KMS-11 (cell line): ENCODE measurements around the gene MAP4K4.
"Not testable (repeated sequence)": the region's sequence is repeated elsewhere in the genome, so short reads cannot be mapped to it uniquely, and the experiment has no call there.

Source experiments
- H2AFZ ChIP-seq: fragments of 200-600 bp; sonication (generic); 2 replicates; pipeline ENCODE4 v1.6.1; 2016; ENCODE audit warnings: antibody characterized with exemption, mixed run types, low read depth
- H3K27ac ChIP-seq: fragments of 200-600 bp; sonication (generic); 2 replicates; pipeline ENCODE4 v1.6.1; 2016; ENCODE audit warnings: mild to moderate bottlenecking, mixed run types
- H3K27me3 ChIP-seq: fragments of 200-600 bp; sonication (generic); 2 replicates; pipeline ENCODE4 v1.6.1; 2017; ENCODE audit warnings: mild to moderate bottlenecking, low read depth, mixed run types, moderate library complexity; ENCODE audit not compliant: insufficient read depth
- H3K36me3 ChIP-seq: fragments of 200-600 bp; sonication (generic); 2 replicates; pipeline ENCODE4 v1.6.1; 2017; ENCODE audit warnings: mild to moderate bottlenecking, mixed run types; ENCODE audit not compliant: insufficient read depth
- H3K4me1 ChIP-seq: fragments of 200-600 bp; sonication (generic); 2 replicates; pipeline ENCODE4 v1.6.1; 2016; ENCODE audit warnings: mild to moderate bottlenecking, low read depth, mixed run types; ENCODE audit not compliant: poor library complexity, severe bottlenecking
- H3K4me2 ChIP-seq: fragments of 200-600 bp; sonication (generic); 2 replicates; pipeline ENCODE4 v1.7.0; 2016; ENCODE audit warnings: mild to moderate bottlenecking, mixed run types
- H3K4me3 ChIP-seq: fragments of 200-600 bp; sonication (generic); IDR thresholded peaks from 2 replicates; pipeline ENCODE4 v1.6.1; 2017; ENCODE audit warnings: low read depth, low read length, mixed read lengths; ENCODE audit not compliant: insufficient read depth
- H3K79me2 ChIP-seq: fragments of 200-600 bp; sonication (generic); 2 replicates; pipeline ENCODE4 v1.6.1; 2016; ENCODE audit warnings: low read depth, mixed run types; ENCODE audit not compliant: insufficient read depth
- H3K9ac ChIP-seq: fragments of 200-600 bp; sonication (generic); 2 replicates; pipeline ENCODE4 v1.6.1; 2016; ENCODE audit warnings: mild to moderate bottlenecking, mixed run types
- H4K20me1 ChIP-seq: fragments of 200-600 bp; sonication (generic); 2 replicates; pipeline ENCODE4 v1.6.1; 2016; ENCODE audit warnings: mild to moderate bottlenecking, mixed run types; ENCODE audit not compliant: insufficient read depth
- TF ChIP-seq, protein P1 (sequence below): fragments of 200-600 bp; sonication (generic); conservative IDR thresholded peaks from 2 replicates; pipeline ENCODE4 v1.6.1; 2017; ENCODE audit warnings: low read depth, mild to moderate bottlenecking, antibody characterized with exemption, low read length, moderate library complexity, mixed read lengths

The MAP4K4 gene

DNA sequence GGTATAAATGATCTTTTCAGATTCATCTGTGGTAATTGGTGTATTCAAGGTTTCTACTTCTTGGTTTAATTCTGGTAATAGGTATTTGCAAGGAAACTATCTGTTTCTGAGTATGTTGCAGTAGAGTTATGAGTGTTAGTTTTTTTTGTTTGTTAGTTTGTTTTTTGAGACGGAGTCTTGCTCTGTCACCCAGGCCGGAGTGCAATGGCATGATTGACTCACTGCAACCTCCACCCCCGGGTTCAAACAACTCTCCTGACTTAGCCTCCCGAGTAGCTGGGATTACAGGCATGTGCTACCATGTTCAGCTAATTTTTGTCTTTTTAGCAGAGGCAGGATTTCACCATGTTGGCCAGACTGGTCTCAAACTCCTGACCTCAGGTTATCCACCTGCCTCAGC, 233.3 kb downstream of the MAP4K4 start:
- Histone ChIP-seq H3K79me2 (no peaks in the 10 kb centered on the region), H3K4me3 (no peak overlapping the region), H3K9ac (no peak overlapping the region), H2AFZ (no peak overlapping the region), H3K27ac (no peak overlapping the region), H3K4me2 (no peak overlapping the region), H3K27me3 (no peaks in the 10 kb centered on the region), H3K36me3 (no peaks in the 10 kb centered on the region), H3K4me1 (no peaks in the 10 kb centered on the region), H4K20me1 (no peaks in the 10 kb centered on the region)
- TF ChIP-seq, protein P1, sequence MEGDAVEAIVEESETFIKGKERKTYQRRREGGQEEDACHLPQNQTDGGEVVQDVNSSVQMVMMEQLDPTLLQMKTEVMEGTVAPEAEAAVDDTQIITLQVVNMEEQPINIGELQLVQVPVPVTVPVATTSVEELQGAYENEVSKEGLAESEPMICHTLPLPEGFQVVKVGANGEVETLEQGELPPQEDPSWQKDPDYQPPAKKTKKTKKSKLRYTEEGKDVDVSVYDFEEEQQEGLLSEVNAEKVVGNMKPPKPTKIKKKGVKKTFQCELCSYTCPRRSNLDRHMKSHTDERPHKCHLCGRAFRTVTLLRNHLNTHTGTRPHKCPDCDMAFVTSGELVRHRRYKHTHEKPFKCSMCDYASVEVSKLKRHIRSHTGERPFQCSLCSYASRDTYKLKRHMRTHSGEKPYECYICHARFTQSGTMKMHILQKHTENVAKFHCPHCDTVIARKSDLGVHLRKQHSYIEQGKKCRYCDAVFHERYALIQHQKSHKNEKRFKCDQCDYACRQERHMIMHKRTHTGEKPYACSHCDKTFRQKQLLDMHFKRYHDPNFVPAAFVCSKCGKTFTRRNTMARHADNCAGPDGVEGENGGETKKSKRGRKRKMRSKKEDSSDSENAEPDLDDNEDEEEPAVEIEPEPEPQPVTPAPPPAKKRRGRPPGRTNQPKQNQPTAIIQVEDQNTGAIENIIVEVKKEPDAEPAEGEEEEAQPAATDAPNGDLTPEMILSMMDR, result no peak

DNA sequence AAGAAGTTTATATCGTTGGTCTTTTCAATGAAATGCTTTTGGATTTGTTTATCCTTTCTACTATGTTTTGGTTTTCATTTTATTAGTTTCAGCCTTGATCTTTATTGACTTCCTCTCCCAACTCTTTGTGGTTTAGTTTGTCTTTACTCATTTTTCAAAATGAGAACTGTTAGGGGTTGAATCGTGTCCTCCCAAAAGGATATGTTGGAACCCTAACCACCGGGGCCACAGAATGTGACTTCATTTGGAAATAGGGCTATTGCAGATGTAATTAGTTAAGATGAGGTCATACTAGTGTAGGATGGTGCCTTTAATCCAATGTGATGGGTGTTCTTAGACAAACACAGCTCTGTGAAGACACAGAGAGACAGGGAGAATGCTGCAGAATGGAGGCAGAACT, 233.9 kb downstream of the MAP4K4 start:
- Histone ChIP-seq H3K27ac (no peak overlapping the region), H3K27me3 (no peaks in the 10 kb centered on the region), H3K9ac (no peak overlapping the region), H3K4me1 (no peaks in the 10 kb centered on the region), H3K79me2 (no peaks in the 10 kb centered on the region), H4K20me1 (no peaks in the 10 kb centered on the region), H2AFZ (no peak overlapping the region), H3K36me3 (no peaks in the 10 kb centered on the region), H3K4me2 (no peak overlapping the region), H3K4me3 (no peak overlapping the region)
- TF ChIP-seq, protein P1, result no peak

GRCh38 chr2:101935764-101936163, 238.3 kb downstream of the MAP4K4 start:
- H3K27ac ChIP-seq, H3K27me3 ChIP-seq, H3K79me2 ChIP-seq, H3K36me3 ChIP-seq, H4K20me1 ChIP-seq, H3K9ac ChIP-seq, H3K4me2 ChIP-seq, H2AFZ ChIP-seq, H3K4me3 ChIP-seq, H3K4me1 ChIP-seq: not testable (repeated sequence)

DNA sequence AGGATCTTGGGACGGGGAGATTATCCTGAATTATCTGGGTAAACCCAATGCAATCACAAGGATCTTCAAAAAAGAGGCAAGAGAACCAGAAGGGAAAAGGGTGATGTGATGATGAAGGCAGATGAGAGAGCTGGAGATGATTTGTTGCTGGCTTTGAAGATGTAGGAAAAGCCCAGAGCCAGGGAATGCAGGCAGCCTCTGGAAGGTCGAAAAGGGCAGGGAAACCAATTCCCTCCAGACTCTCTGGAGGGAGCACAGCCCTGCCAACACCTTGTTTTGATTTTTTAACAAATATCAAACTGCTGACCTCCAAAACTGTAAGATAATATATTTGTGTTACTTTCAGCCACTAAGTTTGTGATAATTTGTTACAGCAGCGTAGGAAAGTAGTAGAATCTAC, 245.3 kb downstream of the MAP4K4 start:
- Histone ChIP-seq H3K27ac (no peak overlapping the region), H3K27me3 (no peaks in the 10 kb centered on the region), H3K9ac (no peak overlapping the region), H4K20me1 (no peaks in the 10 kb centered on the region), H3K4me2 (no peak overlapping the region), H3K4me1 (no peaks in the 10 kb centered on the region), H3K4me3 (no peak overlapping the region), H3K79me2 (no peaks in the 10 kb centered on the region), H2AFZ (no peak overlapping the region), H3K36me3 (no peaks in the 10 kb centered on the region)
- TF ChIP-seq, protein P1, result no peak
